Nephron (organoid): Measurements from ENCODE around the gene TRIO.

Experiments
- H3K27ac Mint-ChIP-seq, 3 experiments: 2 replicates each; pipeline ENCODE4 v1.8.0; 2020; ENCODE audit warnings: mixed read lengths in 3 of 3, mild to moderate bottlenecking in 2 of 3, moderate library complexity in 1 of 3
- H3K27me3 Mint-ChIP-seq: 2 replicates; pipeline ENCODE4 v1.8.0; 2021; ENCODE audit warnings: low read depth, mild to moderate bottlenecking, moderate library complexity, mixed read lengths
- H3K36me3 Mint-ChIP-seq: 2 replicates; pipeline ENCODE4 v1.8.0; 2020; ENCODE audit warnings: low read depth, mixed read lengths
- H3K4me1 Mint-ChIP-seq: 2 replicates; pipeline ENCODE4 v1.8.0; 2020; ENCODE audit warnings: mixed read lengths
- H3K4me3 Mint-ChIP-seq, 3 experiments: 2 replicates each; pipeline ENCODE4 v1.8.0; 2020; ENCODE audit warnings: mild to moderate bottlenecking in 3 of 3, mixed read lengths in 3 of 3, moderate library complexity in 2 of 3
- H3K9me3 Mint-ChIP-seq: 2 replicates; pipeline ENCODE4 v1.8.0; 2020; ENCODE audit warnings: mixed read lengths
- CTCF ChIP-seq, 3 experiments: fragments of 200-600 bp; sonication (generic); IDR thresholded peaks; one replicate each; pipeline ENCODE4 v1.5.0; 2021; ENCODE audit warnings: antibody characterized with exemption in 3 of 3; ENCODE audit not compliant: unreplicated experiment in 3 of 3

Gene TRIO

GRCh38 chr5:14226992-14227391 lies 83.8 kb downstream of the TRIO start:
- peaks cover 62% of the 10 kb centered on the region for H3K4me1 Mint-ChIP-seq
- peak overlapping the region in 1 of 3 experiments; percentile 11 for H3K27ac Mint-ChIP-seq
- H3K36me3 Mint-ChIP-seq: peaks cover 3% of the 10 kb centered on the region
- no peak for TF ChIP-seq CTCF (IDR thresholded peaks at IDR 0.05; ENCODE audit: unreplicated experiment in 3 of 3)
- H3K9me3 Mint-ChIP-seq: no peaks in the 10 kb centered on the region
- H3K27me3 Mint-ChIP-seq: no peaks in the 10 kb centered on the region
- H3K4me3 Mint-ChIP-seq: no peak overlapping the region

GRCh38 chr5:14227513-14227912 lies 84.4 kb downstream of the TRIO start:
- Mint-ChIP-seq H3K27me3 (no peaks in the 10 kb centered on the region), H3K4me3 (no peak overlapping the region), H3K4me1 (peaks cover 61% of the 10 kb centered on the region), H3K9me3 (no peaks in the 10 kb centered on the region), H3K27ac (peak overlapping the region in 1 of 3 experiments; percentile 11), H3K36me3 (peaks cover 3% of the 10 kb centered on the region)
- TF ChIP-seq CTCF (IDR thresholded peaks at IDR 0.05; ENCODE audit: unreplicated experiment in 3 of 3): no peak

- TF ChIP-seq CTCF (IDR thresholded peaks at IDR 0.05; ENCODE audit: unreplicated experiment in 3 of 3): no peak
- Mint-ChIP-seq H3K36me3 (peaks cover 3% of the 10 kb centered on the region), H3K4me1 (peaks cover 54% of the 10 kb centered on the region), H3K27me3 (no peaks in the 10 kb centered on the region), H3K4me3 (no peak overlapping the region), H3K27ac (no peak overlapping the region), H3K9me3 (no peaks in the 10 kb centered on the region)
Observed at GRCh38 chr5:14228219-14228618, 85.1 kb downstream of the TRIO start.

- H3K27me3 Mint-ChIP-seq: no peaks in the 10 kb centered on the region
- TF ChIP-seq CTCF (IDR thresholded peaks at IDR 0.05; ENCODE audit: unreplicated experiment in 3 of 3): no peak
- no peak overlapping the region for H3K4me3 Mint-ChIP-seq
- peaks cover 3% of the 10 kb centered on the region for H3K36me3 Mint-ChIP-seq
- peaks cover 54% of the 10 kb centered on the region for H3K4me1 Mint-ChIP-seq
- H3K9me3 Mint-ChIP-seq: no peaks in the 10 kb centered on the region
- no peak overlapping the region for H3K27ac Mint-ChIP-seq
Observed at GRCh38 chr5:14229181-14229580, 86.0 kb downstream of the TRIO start.

- Mint-ChIP-seq H3K27ac (no peak overlapping the region), H3K27me3 (no peaks in the 10 kb centered on the region), H3K36me3 (peaks cover 3% of the 10 kb centered on the region), H3K9me3 (no peaks in the 10 kb centered on the region), H3K4me3 (no peak overlapping the region), H3K4me1 (peaks cover 57% of the 10 kb centered on the region)
- no peak for TF ChIP-seq CTCF (IDR thresholded peaks at IDR 0.05; ENCODE audit: unreplicated experiment in 3 of 3)
Observed at GRCh38 chr5:14229734-14230133, 86.6 kb downstream of the TRIO start.

GRCh38 chr5:14231156-14231555 lies 88.0 kb downstream of the TRIO start:
- no peaks in the 10 kb centered on the region for H3K27me3 Mint-ChIP-seq
- H3K4me3 Mint-ChIP-seq: no peak overlapping the region
- no peak for TF ChIP-seq CTCF (IDR thresholded peaks at IDR 0.05; ENCODE audit: unreplicated experiment in 3 of 3)

More at GRCh38 chr5:14231156-14231555, 88.0 kb downstream of the TRIO start:
- Mint-ChIP-seq H3K9me3 (no peaks in the 10 kb centered on the region), H3K36me3 (peaks cover 2% of the 10 kb centered on the region), H3K27ac (no peak overlapping the region), H3K4me1 (peaks cover 48% of the 10 kb centered on the region)
